Right lobe of liver (tissue), 4 donors: ENCODE results near the gene C1orf94.

Source experiments
- CTCF ChIP-seq, 4 donors: fragments of 200-600 bp in 3 of 4; fragments of 450-650 bp in 1 of 4; IDR thresholded peaks; one replicate each; pipeline versions ENCODE4 v1.5.1 to v1.8.0; 2016 to 2022; ENCODE audit warnings: antibody characterized with exemption in 4 of 4, mild to moderate bottlenecking in 2 of 4
- POLR2A ChIP-seq: fragments of 450-650 bp; IDR thresholded peaks from one replicate; pipeline ENCODE4 v1.6.1; 2017; ENCODE audit warnings: antibody characterized with exemption, mild to moderate bottlenecking
- donor health status: DM: no; HTN: no; CAD: no.
- donor health status: DM: no; HTN: no; CAD: no.
- donor health status: DM: no; HTN: yes; CAD: no.

- TF ChIP-seq POLR2A (no peak), CTCF (IDR thresholded peaks at IDR 0.05) (no peak)
Observed at GRCh38 chr1:34155860-34156259, 20.8 kb upstream of the C1orf94 start.
